ENCODE measurements around the gene IMMP2L. TPM values are rescaled to one million over a fixed set of nuclear protein-coding genes. Genes with fewer than 3 reads are reported as not detected.

The IMMP2L gene
- total and polyA plus RNA-seq, 2 of the 8 experiments (the other 6 are each of a cell fraction or from before 2014, with no cell fraction given) = 2.3 to 10.1 TPM

GRCh38 chr7:111587410-111588064, 25.2 kb upstream of the IMMP2L start:
- no peak for FAIRE-seq
- Histone ChIP-seq H3K79me2 (ENCODE audit: control insufficient read depth in 1 of 2, insufficient read depth in 2 of 2, low read length in 2 of 2) (no peaks in the 10 kb centered on the region), H4K20me1 (replicated peaks in 1 of 2; ENCODE audit: control insufficient read depth in 1 of 2, insufficient read depth in 2 of 2, low read length in 2 of 2) (no peaks in the 10 kb centered on the region), H3K36me3 (ENCODE audit: control insufficient read depth in 2 of 4, insufficient read depth in 4 of 4, low read length in 3 of 4) (no peaks in the 10 kb centered on the region), H3K9ac (replicated peaks in 1 of 4; ENCODE audit: extremely low read depth in 1 of 4, low read depth in 3 of 4, low read length in 3 of 4) (no peak overlapping the region), H3K4me3 (ENCODE audit: extremely low read depth in 1 of 4, insufficient read depth in 2 of 4, low read depth in 3 of 4, low read length in 4 of 4) (no peak overlapping the region), H3K23me2 (ENCODE audit: low read depth, low read length) (no peaks in the 10 kb centered on the region), H4K5ac (ENCODE audit: insufficient read length, low read depth, low read length) (no peak overlapping the region), H4K8ac (ENCODE audit: extremely low read depth, insufficient read depth, low read length) (no peak overlapping the region), H3K4me1 (replicated peaks in 1 of 4; ENCODE audit: control insufficient read depth in 3 of 4, insufficient read depth in 4 of 4, low read length in 3 of 4) (no peaks in the 10 kb centered on the region), H3K27ac (ENCODE audit: low read depth, low read length) (no peak overlapping the region), H3K56ac (replicated peaks; ENCODE audit: insufficient read length, low read depth, low read length) (no peak overlapping the region), H2AK5ac (ENCODE audit: low read depth, low read length) (no peak overlapping the region), H3K79me1 (ENCODE audit: low read depth, low read length) (no peaks in the 10 kb centered on the region), H3K18ac (ENCODE audit: extremely low read depth, low read length) (no peak overlapping the region), H3K4ac (replicated peaks; ENCODE audit: insufficient read length, low read depth, low read length) (no peak overlapping the region), H2BK5ac (ENCODE audit: low read depth, low read length) (no peak overlapping the region), H3K23ac (ENCODE audit: insufficient read length) (no peak overlapping the region), H3K4me2 (ENCODE audit: insufficient read depth in 1 of 2, low read depth in 2 of 2, low read length in 2 of 2) (no peak overlapping the region), H2BK15ac (ENCODE audit: low read length) (no peak overlapping the region), H3K27me3 (replicated peaks in 1 of 4; ENCODE audit: control insufficient read depth in 3 of 4, extremely low read depth in 1 of 4, insufficient read depth in 3 of 4, low read length in 3 of 4) (peaks cover 0 to 1% (median 0%) of the 10 kb centered on the region in 4 experiments; a peak in 1 of 7 replicates), H3K14ac (ENCODE audit: insufficient read length) (no peak overlapping the region), H2BK12ac (ENCODE audit: low read depth, low read length) (no peak overlapping the region), H2BK120ac (replicated peaks; ENCODE audit: low read depth, low read length) (no peak overlapping the region), H4K91ac (replicated peaks; ENCODE audit: insufficient read length, low read length) (no peak overlapping the region), H2AFZ (ENCODE audit: low read length) (no peak overlapping the region), H2BK20ac (ENCODE audit: low read length) (no peak overlapping the region), H3K9me3 (ENCODE audit: insufficient read depth in 2 of 2, low read depth in 1 of 2, low read length in 1 of 2) (no peaks in the 10 kb centered on the region)
- no peak for DNase-seq (ENCODE audit: low read depth in 1 of 2, low spot score in 2 of 2)
- TF ChIP-seq BACH1 (IDR thresholded peaks at IDR 0.05; ENCODE audit: low read length) = no peak
- TF ChIP-seq SIRT6 (IDR thresholded peaks at IDR 0.05; ENCODE audit: low read length) = no peak
- no peak for TF ChIP-seq EGR1 (IDR thresholded peaks at IDR 0.05; ENCODE audit: borderline replicate concordance, low read depth, low read length)
- TF ChIP-seq EP300 (IDR thresholded peaks at IDR 0.05; ENCODE audit: borderline replicate concordance in 1 of 2, low read depth in 2 of 2, low read length in 2 of 2) = no peak
- TF ChIP-seq FOSL1 (IDR thresholded peaks at IDR 0.05; ENCODE audit: insufficient read depth, low read depth, low read length) = no peak
- TF ChIP-seq RNF2 (IDR thresholded peaks at IDR 0.05; ENCODE audit: borderline replicate concordance, low read depth, low read length, missing control alignments, poor library complexity, severe bottlenecking) = no peak
- TF ChIP-seq JUND (IDR thresholded peaks at IDR 0.05; ENCODE audit: low read length) = no peak
- no peak for TF ChIP-seq HDAC2 (IDR thresholded peaks at IDR 0.05; ENCODE audit: borderline replicate concordance in 1 of 2, low read depth in 2 of 2, low read length in 2 of 2)
- no peak for TF ChIP-seq RAD21 (IDR thresholded peaks at IDR 0.05 in 1 of 2, conservative IDR thresholded peaks at IDR 0.05 in 1 of 2; ENCODE audit: low read depth in 2 of 2, low read length in 2 of 2)
- POLR2A ChIA-PET (ENCODE audit: partially characterized antibody) = no interaction called here
- CTCF ChIA-PET (ENCODE audit: partially characterized antibody) = interaction anchor here (0.5 to 0.6 kb wide), 2 partner anchors 8 to 288 kb away, joined by 3 read pairs; no protein-coding TSS in a partner anchor
- WGBS, 2 experiments (ENCODE audit: extremely low coverage in 1 of 2, insufficient coverage in 1 of 2, insufficient read length in 1 of 2, insufficient replicate concordance in 2 of 2, low coverage in 1 of 2, low lambda C conversion rate in 2 of 2, missing lambda C conversion rate in 1 of 2) = 89% methylated on average over 10 of the region's 10 CpGs; no CpG with 5 or more reads in 1 of the 2 experiments

All from H1 (cell line).